ENCODE measurements around the gene AGAP3. TPM values are rescaled to one million over a fixed set of nuclear protein-coding genes. Genes with fewer than 3 reads are reported as not detected.

Gene AGAP3
- total and polyA plus RNA-seq, 2 of the 4 experiments (the other 2 are of a cell fraction) = 35.3 to 93.9 TPM

DNA sequence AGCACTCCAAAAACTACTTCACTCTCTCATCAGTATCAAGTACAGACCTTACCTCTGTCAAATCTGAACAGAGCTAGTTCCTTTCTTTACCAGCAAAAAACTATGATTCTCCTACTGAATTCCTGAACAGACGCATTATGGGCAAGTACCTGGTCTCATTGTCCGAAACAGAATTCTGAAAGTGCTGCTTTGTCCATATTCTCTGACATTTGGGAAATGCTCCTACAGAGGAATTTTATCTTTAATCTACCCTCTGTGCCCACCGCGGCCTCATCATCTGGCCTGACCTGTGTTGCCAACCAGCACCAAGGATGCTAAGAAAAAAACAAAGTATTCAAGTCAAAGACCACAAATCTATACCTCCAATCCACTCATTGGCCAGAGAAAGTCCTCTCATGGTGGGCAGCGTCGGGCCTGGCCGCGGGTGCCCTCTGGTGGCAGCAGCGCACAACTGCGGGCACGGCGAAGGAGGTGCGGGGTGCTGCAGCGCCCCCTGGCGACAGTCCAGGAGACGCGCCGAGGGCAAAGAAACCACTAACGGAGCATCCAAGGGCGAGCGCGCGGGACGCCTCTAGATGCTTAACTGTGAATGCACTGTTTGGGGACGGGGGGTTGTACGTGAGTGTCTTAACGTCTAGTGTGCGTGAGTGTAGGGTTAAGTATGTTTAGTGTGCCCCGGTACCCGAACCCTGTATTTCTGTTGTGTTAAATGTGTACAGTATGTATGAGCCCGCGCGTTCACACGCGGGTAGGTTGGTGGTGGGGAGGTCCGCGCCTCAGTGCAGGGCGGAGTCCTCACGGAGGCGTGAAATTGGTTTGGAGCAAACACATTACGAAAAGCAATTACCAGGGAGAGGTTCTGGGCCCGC lies 86.2 kb downstream of the AGAP3 start:
- intact Hi-C loops (cut with micrococcal nuclease) (loop anchor here (1.0 to 5.0 kb wide), 3 partner anchors 48 to 270 kb away; no protein-coding TSS in a partner anchor), dilution Hi-C loops (cut with HindIII; ENCODE audit: low sequenced_read_pairs, unreplicated experiment) (no loop called here), in situ Hi-C loops (cut with MboI; ENCODE audit: low sequenced_read_pairs) (loop anchor here (5.0 kb wide), 1 partner anchor 45 kb away; no protein-coding TSS in a partner anchor)
- H3K18ac ChIP-seq (ENCODE audit: low read depth, low read length) = no peak overlapping the region
- ATAC-seq (ENCODE audit: low read depth) (peak; percentile 96), DNase-seq (peak; percentile 50)
- H3K27ac ChIP-seq (ENCODE audit: insufficient read depth, low read length) = no peak overlapping the region
- no peak overlapping the region for H4K91ac ChIP-seq (ENCODE audit: insufficient read depth, low read depth, low read length)
- no peaks in the 10 kb centered on the region for H3K9me1 ChIP-seq (ENCODE audit: insufficient read depth, low read length)
- no peak overlapping the region for H4K8ac ChIP-seq (ENCODE audit: low read depth in 2 of 2, low read length in 2 of 2)
- ChIA-PET POLR2A (ENCODE audit: unreplicated experiment) (no interaction called here), CTCF (interaction anchor here (0.7 kb wide), 1 partner anchor 25 kb away, joined by 4 read pairs; no protein-coding TSS in a partner anchor)
- no peak overlapping the region for H3K23ac ChIP-seq (ENCODE audit: low read depth, low read length)
- H3K27me3 ChIP-seq (ENCODE audit: control insufficient read depth, insufficient read depth, low read length) = peaks cover 56% of the 10 kb centered on the region
- BruUV-seq (replicated peaks) = no TSS peak
- H2BK5ac ChIP-seq (ENCODE audit: low read depth, low read length, poor library complexity, severe bottlenecking) = no peak overlapping the region
- 14% methylated on average over 22 of the region's 42 CpGs; no CpG with 5 or more reads in 1 of the 2 experiments for whole genome bisulfite sequencing, 2 experiments (ENCODE audit: extremely low coverage in 2 of 2, insufficient read length in 1 of 2)
- no peaks in the 10 kb centered on the region; the same call in 1 of the 2 replicates for H4K20me1 ChIP-seq (ENCODE audit: insufficient read depth, low read length)
- no peak overlapping the region for H3K14ac ChIP-seq (replicated peaks; ENCODE audit: low read depth, low read length)
- H4K5ac ChIP-seq (ENCODE audit: low read depth, low read length) = no peak overlapping the region
- H3K79me1 ChIP-seq (ENCODE audit: low read depth in 1 of 2, low read length in 2 of 2) = no peaks in the 10 kb centered on the region
- no peaks in the 10 kb centered on the region for H3K36me3 ChIP-seq (ENCODE audit: control insufficient read depth, insufficient read depth, low read length)
- H3K4me1 ChIP-seq (ENCODE audit: control insufficient read depth, insufficient read depth, low read length) = no peaks in the 10 kb centered on the region
- no peak overlapping the region for H3K4me2 ChIP-seq (ENCODE audit: low read depth, low read length)
- TF ChIP-seq RAD21 (IDR thresholded peaks at IDR 0.05; ENCODE audit: low read length) (peak; percentile 85), RFX5 (IDR thresholded peaks at IDR 0.05; ENCODE audit: low read depth, low read length) (0 out of 2 replicates have a peak, but pooled peaks have one; percentile 42), FOS (IDR thresholded peaks at IDR 0.05; ENCODE audit: low read depth, low read length) (no peak), MXI1 (IDR thresholded peaks at IDR 0.05; ENCODE audit: borderline replicate concordance, low read depth, low read length) (no peak), CTCF (conservative IDR thresholded peaks at IDR 0.05; ENCODE audit: low read depth, low read length) (peak; percentile 100), SMC3 (IDR thresholded peaks at IDR 0.05; ENCODE audit: low read depth, low read length) (peak; percentile 96), BHLHE40 (IDR thresholded peaks at IDR 0.05; ENCODE audit: low read depth, low read length) (no peak), RCOR1 (IDR thresholded peaks at IDR 0.05; ENCODE audit: insufficient replicate concordance, low read length) (no peak), POLR2A (IDR thresholded peaks at IDR 0.05; ENCODE audit: low read depth, low read length) (no peak), USF2 (IDR thresholded peaks at IDR 0.05; ENCODE audit: low read depth, low read length) (peak; percentile 23; the same call in 1 of the 2 replicates), MAFK (IDR thresholded peaks at IDR 0.05; ENCODE audit: low read depth, low read length) (no peak), CHD1 (IDR thresholded peaks at IDR 0.05; ENCODE audit: low read depth, low read length) (no peak), MAZ (IDR thresholded peaks at IDR 0.05; ENCODE audit: borderline replicate concordance, low read depth, low read length) (peak; percentile 55; the same call in 1 of the 2 replicates), CEBPB (IDR thresholded peaks at IDR 0.05; ENCODE audit: low read depth, low read length) (no peak)
- no peak overlapping the region for H3K56ac ChIP-seq (ENCODE audit: extremely low read depth, insufficient read depth, low read length)
- H2BK15ac ChIP-seq (ENCODE audit: low read depth, low read length) = no peak overlapping the region
- H2AK9ac ChIP-seq (replicated peaks; ENCODE audit: low read depth, low read length, poor library complexity) = no peak overlapping the region
- H3K4ac ChIP-seq (ENCODE audit: low read depth, low read length) = no peak overlapping the region
- no peak overlapping the region for H3K9ac ChIP-seq (ENCODE audit: low read depth, low read length)
- H2AK5ac ChIP-seq (ENCODE audit: low read depth, low read length) = no peak overlapping the region
- H3K4me3 ChIP-seq (ENCODE audit: insufficient read depth, low read depth, low read length) = no peak overlapping the region
- H2BK20ac ChIP-seq (ENCODE audit: low read depth, low read length) = no peak overlapping the region
- peaks cover 1% of the 10 kb centered on the region; the same call in 1 of the 2 replicates for H3K9me3 ChIP-seq (ENCODE audit: control insufficient read depth, insufficient read depth, low read length)
- no peak overlapping the region for H2BK120ac ChIP-seq (ENCODE audit: low read depth, low read length)
- H2AFZ ChIP-seq (replicated peaks; ENCODE audit: low read length, poor library complexity) = peak overlapping the region; percentile 39
